ENCODE results near the gene CDO1. TPM values are rescaled to one million over a fixed set of nuclear protein-coding genes. Genes with fewer than 3 reads are reported as not detected.

Gene CDO1
- total and polyA plus RNA-seq, 9 of the 15 experiments (the other 6 are each of a cell fraction or from before 2014, with no cell fraction given): 0.16 to 0.22 TPM; not detected in 7

- no peak for TF ChIP-seq RREB1 (CRISPR knock-in tag; IDR thresholded peaks at IDR 0.05)
- no peak for TF ChIP-seq FOXM1 (IDR thresholded peaks at IDR 0.05; ENCODE audit: low read depth)
- TF ChIP-seq FOXM1 (CRISPR knock-in tag; IDR thresholded peaks at IDR 0.05; ENCODE audit: low read depth): 0 out of 2 replicates have a peak, but pooled peaks have one; percentile 22
- TF ChIP-seq, protein P1, sequence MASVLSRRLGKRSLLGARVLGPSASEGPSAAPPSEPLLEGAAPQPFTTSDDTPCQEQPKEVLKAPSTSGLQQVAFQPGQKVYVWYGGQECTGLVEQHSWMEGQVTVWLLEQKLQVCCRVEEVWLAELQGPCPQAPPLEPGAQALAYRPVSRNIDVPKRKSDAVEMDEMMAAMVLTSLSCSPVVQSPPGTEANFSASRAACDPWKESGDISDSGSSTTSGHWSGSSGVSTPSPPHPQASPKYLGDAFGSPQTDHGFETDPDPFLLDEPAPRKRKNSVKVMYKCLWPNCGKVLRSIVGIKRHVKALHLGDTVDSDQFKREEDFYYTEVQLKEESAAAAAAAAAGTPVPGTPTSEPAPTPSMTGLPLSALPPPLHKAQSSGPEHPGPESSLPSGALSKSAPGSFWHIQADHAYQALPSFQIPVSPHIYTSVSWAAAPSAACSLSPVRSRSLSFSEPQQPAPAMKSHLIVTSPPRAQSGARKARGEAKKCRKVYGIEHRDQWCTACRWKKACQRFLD (CRISPR knock-in tag; IDR thresholded peaks at IDR 0.05): no peak
- TF ChIP-seq ERF (CRISPR knock-in tag; IDR thresholded peaks at IDR 0.05): no peak
- TF ChIP-seq OTX1 (CRISPR knock-in tag; IDR thresholded peaks at IDR 0.05): no peak
- no peak for TF ChIP-seq SMAD4 (CRISPR knock-in tag; conservative IDR thresholded peaks at IDR 0.05)
- TF ChIP-seq, protein P2, sequence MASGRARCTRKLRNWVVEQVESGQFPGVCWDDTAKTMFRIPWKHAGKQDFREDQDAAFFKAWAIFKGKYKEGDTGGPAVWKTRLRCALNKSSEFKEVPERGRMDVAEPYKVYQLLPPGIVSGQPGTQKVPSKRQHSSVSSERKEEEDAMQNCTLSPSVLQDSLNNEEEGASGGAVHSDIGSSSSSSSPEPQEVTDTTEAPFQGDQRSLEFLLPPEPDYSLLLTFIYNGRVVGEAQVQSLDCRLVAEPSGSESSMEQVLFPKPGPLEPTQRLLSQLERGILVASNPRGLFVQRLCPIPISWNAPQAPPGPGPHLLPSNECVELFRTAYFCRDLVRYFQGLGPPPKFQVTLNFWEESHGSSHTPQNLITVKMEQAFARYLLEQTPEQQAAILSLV (tag; IDR thresholded peaks at IDR 0.05): no peak
- no peak for TF ChIP-seq POU5F1 (IDR thresholded peaks at IDR 0.05; ENCODE audit: borderline replicate concordance, low read depth, low read length, partially characterized antibody)
- TF ChIP-seq RAD51 (IDR thresholded peaks at IDR 0.05; ENCODE audit: borderline replicate concordance, low read depth): no peak
- TF ChIP-seq HDAC6 (IDR thresholded peaks at IDR 0.05; ENCODE audit: low read depth, low read length): no peak
- TF ChIP-seq TEAD4 (IDR thresholded peaks at IDR 0.05; ENCODE audit: low read length): no peak
- TF ChIP-seq TEAD4 (CRISPR knock-in tag; IDR thresholded peaks at IDR 0.05; ENCODE audit: borderline replicate concordance): no peak
- TF ChIP-seq ZKSCAN3 (CRISPR knock-in tag; IDR thresholded peaks at IDR 0.05): no peak
- TF ChIP-seq NR2C1 (IDR thresholded peaks at IDR 0.05): no peak
- no peak for TF ChIP-seq NR2C1 (tag; IDR thresholded peaks at IDR 0.05)
- TF ChIP-seq ZNF384 (IDR thresholded peaks at IDR 0.05; ENCODE audit: low read depth, low read length): no peak
- no peak for TF ChIP-seq MAFF (IDR thresholded peaks at IDR 0.05; ENCODE audit: low read length)
Measured at GRCh38 chr5:115842089-115842935, 25.9 kb upstream of the CDO1 start (continued).
